ENCODE measurements around the gene SUPT4H1.

DNA sequence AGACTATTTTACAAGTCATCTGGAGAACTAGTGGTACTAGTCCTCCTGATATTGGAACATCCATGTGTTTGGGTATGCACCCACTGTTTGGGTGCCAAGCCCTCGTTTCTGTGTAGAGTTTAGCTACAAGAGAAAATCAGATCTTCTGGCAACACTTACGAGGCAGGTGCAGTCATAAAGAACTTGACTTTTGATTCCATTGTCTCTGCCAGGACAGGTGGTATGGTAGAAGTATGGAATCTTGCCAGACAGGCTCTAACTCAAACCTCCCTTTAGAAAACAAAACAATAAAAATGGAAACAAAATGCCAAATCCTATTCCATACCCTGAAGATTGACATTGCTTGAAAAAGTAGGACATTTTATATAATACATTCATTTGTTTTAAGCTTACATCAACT, 49.3 kb upstream of the SUPT4H1 start:
- TF ChIP-seq, protein P1, sequence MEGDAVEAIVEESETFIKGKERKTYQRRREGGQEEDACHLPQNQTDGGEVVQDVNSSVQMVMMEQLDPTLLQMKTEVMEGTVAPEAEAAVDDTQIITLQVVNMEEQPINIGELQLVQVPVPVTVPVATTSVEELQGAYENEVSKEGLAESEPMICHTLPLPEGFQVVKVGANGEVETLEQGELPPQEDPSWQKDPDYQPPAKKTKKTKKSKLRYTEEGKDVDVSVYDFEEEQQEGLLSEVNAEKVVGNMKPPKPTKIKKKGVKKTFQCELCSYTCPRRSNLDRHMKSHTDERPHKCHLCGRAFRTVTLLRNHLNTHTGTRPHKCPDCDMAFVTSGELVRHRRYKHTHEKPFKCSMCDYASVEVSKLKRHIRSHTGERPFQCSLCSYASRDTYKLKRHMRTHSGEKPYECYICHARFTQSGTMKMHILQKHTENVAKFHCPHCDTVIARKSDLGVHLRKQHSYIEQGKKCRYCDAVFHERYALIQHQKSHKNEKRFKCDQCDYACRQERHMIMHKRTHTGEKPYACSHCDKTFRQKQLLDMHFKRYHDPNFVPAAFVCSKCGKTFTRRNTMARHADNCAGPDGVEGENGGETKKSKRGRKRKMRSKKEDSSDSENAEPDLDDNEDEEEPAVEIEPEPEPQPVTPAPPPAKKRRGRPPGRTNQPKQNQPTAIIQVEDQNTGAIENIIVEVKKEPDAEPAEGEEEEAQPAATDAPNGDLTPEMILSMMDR (IDR thresholded peaks at IDR 0.05) = no peak
- TF ChIP-seq POLR2A (IDR thresholded peaks at IDR 0.05) = no peak

All from testis (tissue), 2 donors.